Measurements from ENCODE around the gene NAALADL2.
"Not testable (repeated sequence)": the region's sequence is repeated elsewhere in the genome, so short reads cannot be mapped to it uniquely, and the experiment has no call there.

Gene NAALADL2

GRCh38 chr3:175391601-175392000 is 532.5 kb downstream of the NAALADL2 start:
- no peak for DNase-seq

- DNase-seq, result no peak
Measured at GRCh38 chr3:175392653-175393052, 533.5 kb downstream of the NAALADL2 start.

GRCh38 chr3:175397372-175397771 is 538.2 kb downstream of the NAALADL2 start:
- DNase-seq, result no peak

- DNase-seq, result no peak
Measured at GRCh38 chr3:175398676-175399075, 539.5 kb downstream of the NAALADL2 start.

GRCh38 chr3:175399156-175399840 is 540.2 kb downstream of the NAALADL2 start:
- no peak for DNase-seq

- no peak for DNase-seq
Measured at GRCh38 chr3:175404027-175404426, 544.9 kb downstream of the NAALADL2 start.

GRCh38 chr3:175404621-175405020 is 545.5 kb downstream of the NAALADL2 start:
- no peak for DNase-seq

GRCh38 chr3:175410251-175410650 is 551.1 kb downstream of the NAALADL2 start:
- no peak for DNase-seq

- DNase-seq, result no peak
Measured at GRCh38 chr3:175411405-175411804, 552.3 kb downstream of the NAALADL2 start.

GRCh38 chr3:175411946-175412345 is 552.8 kb downstream of the NAALADL2 start:
- no peak for DNase-seq

- DNase-seq, result no peak
Measured at GRCh38 chr3:175413926-175414325, 554.8 kb downstream of the NAALADL2 start.

GRCh38 chr3:175416600-175416999 is 557.5 kb downstream of the NAALADL2 start:
- DNase-seq, result no peak

- no peak for DNase-seq
Measured at GRCh38 chr3:175417426-175417825, 558.3 kb downstream of the NAALADL2 start.

- no peak for DNase-seq
Measured at GRCh38 chr3:175421902-175422301, 562.8 kb downstream of the NAALADL2 start.

- DNase-seq, result no peak
Measured at GRCh38 chr3:175422744-175423143, 563.6 kb downstream of the NAALADL2 start.

- DNase-seq, result not testable (repeated sequence)
Measured at GRCh38 chr3:175423848-175424247, 564.7 kb downstream of the NAALADL2 start.

GRCh38 chr3:175426805-175427204 is 567.7 kb downstream of the NAALADL2 start:
- no peak for DNase-seq

- DNase-seq, result no peak
Measured at GRCh38 chr3:175428466-175428865, 569.3 kb downstream of the NAALADL2 start.

GRCh38 chr3:175430983-175431773 is 572.0 kb downstream of the NAALADL2 start:
- no peak for DNase-seq

- DNase-seq, result no peak
Measured at GRCh38 chr3:175432376-175433025, 573.4 kb downstream of the NAALADL2 start.

GRCh38 chr3:175433026-175433674 is 574.0 kb downstream of the NAALADL2 start:
- no peak for DNase-seq

GRCh38 chr3:175434561-175434960 is 575.4 kb downstream of the NAALADL2 start:
- DNase-seq, result no peak

- no peak for DNase-seq
Measured at GRCh38 chr3:175443682-175444081, 584.5 kb downstream of the NAALADL2 start.

Measured in DMS79 treated with DMSO at 0.1 percent for 48 hours (cell line).